H1 (cell line): ENCODE data around the gene JAG1. TPM values are rescaled to one million over a fixed set of nuclear protein-coding genes. Genes with fewer than 3 reads are reported as not detected.

Source experiments
- CTCF ChIA-PET: fragments of 300-600 bp; sonication (Branson Sonifier 250); formaldehyde crosslinking; loops from one replicate; lab custom pipeline; 2021; ENCODE audit not compliant: partially characterized antibody; lab: Charles Lee
- POLR2A ChIA-PET: fragments of 300-600 bp; sonication (Branson Sonifier 250); formaldehyde crosslinking; loops from one replicate; lab custom pipeline; 2021; ENCODE audit warnings: inconsistent platforms; ENCODE audit not compliant: partially characterized antibody; lab: Charles Lee
- DNase-seq, 2 experiments: peaks; one replicate each; pipeline versions ENCODE4 v3.0.0 to v3.0.0-alpha.2; 2010 to 2022; ENCODE audit warnings: low spot score in 2 of 2, low read depth in 1 of 2, mixed read lengths in 1 of 2
- FAIRE-seq: peaks from 2 replicates; lab custom pipeline; 2011; peaks lifted over from hg19 to GRCh38; lab: Jason Lieb, UNC
- H2AFZ ChIP-seq: 2 replicates; pipeline ENCODE4 v1.8.1; 2012; ENCODE audit warnings: low read length, inconsistent platforms
- H2AK5ac ChIP-seq: 2 replicates; pipeline ENCODE4 v1.6.1; 2013; ENCODE audit warnings: low read depth, low read length
- H2BK120ac ChIP-seq: replicated peaks from 2 replicates; pipeline ENCODE3; 2013; ENCODE audit warnings: low read depth, low read length, inconsistent platforms
- H2BK12ac ChIP-seq: 2 replicates; pipeline ENCODE4 v1.6.1; 2013; ENCODE audit warnings: low read depth, low read length
- H2BK15ac ChIP-seq: 2 replicates; pipeline ENCODE4 v1.6.1; 2013; ENCODE audit warnings: low read length
- H2BK20ac ChIP-seq: 2 replicates; pipeline ENCODE4 v1.6.1; 2013; ENCODE audit warnings: low read length
- H2BK5ac ChIP-seq: 2 replicates; pipeline ENCODE4 v1.6.1; 2013; ENCODE audit warnings: low read depth, low read length
- H3K14ac ChIP-seq: 2 replicates; pipeline ENCODE4 v1.6.1; 2013; ENCODE audit warnings: inconsistent platforms; ENCODE audit not compliant: insufficient read length
- H3K18ac ChIP-seq: 2 replicates; pipeline ENCODE4 v1.6.1; 2013; ENCODE audit warnings: low read length; ENCODE audit errors: extremely low read depth
- H3K23ac ChIP-seq: 2 replicates; pipeline ENCODE4 v1.6.1; 2013; ENCODE audit warnings: inconsistent platforms; ENCODE audit not compliant: insufficient read length
- H3K23me2 ChIP-seq: 2 replicates; pipeline ENCODE4 v1.6.1; 2013; ENCODE audit warnings: low read depth, low read length
- H3K27ac ChIP-seq: 2 replicates; pipeline ENCODE4 v1.6.1; 2011; ENCODE audit warnings: low read depth, low read length, inconsistent platforms
- H3K27me3 ChIP-seq, 4 experiments: replicated peaks in 1 of 4; 1 replicate in 1 of 4; 2 replicates in 3 of 4; pipeline versions ENCODE4 v1.6.1 to v1.8.1; 2011 to 2013; ENCODE audit warnings: low read length in 3 of 4, mild to moderate bottlenecking in 3 of 4, inconsistent platforms in 2 of 4, mixed read lengths in 2 of 4, moderate library complexity in 1 of 4; ENCODE audit not compliant: control insufficient read depth in 3 of 4, insufficient read depth in 3 of 4; ENCODE audit errors: extremely low read depth in 1 of 4
- H3K36me3 ChIP-seq, 4 experiments: 2 replicates each; pipeline versions ENCODE4 v1.6.1 to v1.8.1; 2011 to 2013; ENCODE audit warnings: mild to moderate bottlenecking in 4 of 4, low read length in 3 of 4, moderate library complexity in 2 of 4, control low read depth in 1 of 4, inconsistent platforms in 1 of 4; ENCODE audit not compliant: insufficient read depth in 4 of 4, control insufficient read depth in 2 of 4
- H3K4ac ChIP-seq: replicated peaks from 2 replicates; pipeline ENCODE3; 2013; ENCODE audit warnings: low read length, low read depth, mixed read lengths, inconsistent platforms; ENCODE audit not compliant: insufficient read length
- H3K4me1 ChIP-seq, 4 experiments: replicated peaks in 1 of 4; 1 replicate in 1 of 4; 2 replicates in 3 of 4; pipeline versions ENCODE4 v1.6.1 to v1.8.1; 2011 to 2013; ENCODE audit warnings: low read length in 3 of 4, inconsistent platforms in 2 of 4, mixed read lengths in 1 of 4; ENCODE audit not compliant: insufficient read depth in 4 of 4, control insufficient read depth in 3 of 4
- H3K4me2 ChIP-seq, 2 experiments: 2 replicates each; pipeline versions ENCODE4 v1.6.1 to v1.8.1; 2011 to 2013; ENCODE audit warnings: low read depth in 2 of 2, low read length in 2 of 2, control low read depth in 1 of 2, inconsistent platforms in 1 of 2, mild to moderate bottlenecking in 1 of 2; ENCODE audit not compliant: insufficient read depth in 1 of 2
- H3K4me3 ChIP-seq, 4 experiments: fragments of 200-600, 300-600 bp in 1 of 4; sonication (generic), shearing (Covaris generic), sonication (Bioruptor Twin) in 1 of 4; 2 replicates each; pipeline versions ENCODE4 v1.5.1 to v1.8.1; 2011 to 2016; ENCODE audit warnings: low read length in 4 of 4, low read depth in 3 of 4, control low read depth in 2 of 4, inconsistent platforms in 2 of 4, mild to moderate bottlenecking in 2 of 4, mixed read lengths in 1 of 4, moderate library complexity in 1 of 4; ENCODE audit not compliant: insufficient read depth in 2 of 4; ENCODE audit errors: extremely low read depth in 1 of 4
- H3K56ac ChIP-seq: replicated peaks from 2 replicates; pipeline ENCODE3; 2013; ENCODE audit warnings: low read depth, mild to moderate bottlenecking, mixed read lengths, low read length, inconsistent platforms; ENCODE audit not compliant: insufficient read length
- H3K79me1 ChIP-seq: 2 replicates; pipeline ENCODE4 v1.6.1; 2013; ENCODE audit warnings: low read depth, low read length, control low read depth
- H3K79me2 ChIP-seq, 2 experiments: 2 replicates each; pipeline versions ENCODE4 v1.6.1 to v1.8.1; 2012 to 2013; ENCODE audit warnings: low read length in 2 of 2, mild to moderate bottlenecking in 2 of 2, inconsistent platforms in 1 of 2; ENCODE audit not compliant: insufficient read depth in 2 of 2, control insufficient read depth in 1 of 2
- H3K9ac ChIP-seq, 4 experiments: replicated peaks in 1 of 4; 1 replicate in 1 of 4; 2 replicates in 3 of 4; pipeline versions ENCODE4 v1.6.1 to v1.8.1; 2011 to 2013; ENCODE audit warnings: low read depth in 3 of 4, low read length in 3 of 4, control low read depth in 2 of 4, mild to moderate bottlenecking in 2 of 4, moderate library complexity in 2 of 4, inconsistent platforms in 1 of 4; ENCODE audit errors: extremely low read depth in 1 of 4
- H3K9me3 ChIP-seq, 2 experiments: 2 replicates each; pipeline versions ENCODE4 v1.6.1 to v1.8.1; 2012 to 2013; ENCODE audit warnings: mild to moderate bottlenecking in 2 of 2, moderate library complexity in 2 of 2, control low read depth in 1 of 2, inconsistent platforms in 1 of 2, low read depth in 1 of 2, low read length in 1 of 2, mixed read lengths in 1 of 2; ENCODE audit not compliant: insufficient read depth in 2 of 2
- H4K20me1 ChIP-seq, 2 experiments: replicated peaks in 1 of 2; 2 replicates each; pipeline versions ENCODE3 to v1.8.1; 2011 to 2013; ENCODE audit warnings: inconsistent platforms in 2 of 2, low read length in 2 of 2, mild to moderate bottlenecking in 1 of 2; ENCODE audit not compliant: insufficient read depth in 2 of 2, control insufficient read depth in 1 of 2
- H4K5ac ChIP-seq: 2 replicates; pipeline ENCODE4 v1.6.1; 2013; ENCODE audit warnings: low read length, low read depth, mixed read lengths, inconsistent platforms; ENCODE audit not compliant: insufficient read length
- H4K8ac ChIP-seq: 2 replicates; pipeline ENCODE4 v1.8.0; 2013; ENCODE audit warnings: mild to moderate bottlenecking, moderate library complexity, low read length, inconsistent platforms; ENCODE audit not compliant: insufficient read depth; ENCODE audit errors: extremely low read depth
- H4K91ac ChIP-seq: replicated peaks from 2 replicates; pipeline ENCODE3; 2013; ENCODE audit warnings: low read length, mixed read lengths, inconsistent platforms; ENCODE audit not compliant: insufficient read length
- CBX8 ChIP-seq: fragments of 300-800, 300-1000 bp; sonication (generic); IDR thresholded peaks from 2 replicates; pipeline ENCODE4 v1.7.1; 2016; ENCODE audit warnings: low read depth, low read length, borderline replicate concordance
- EP300 ChIP-seq, 2 experiments: IDR thresholded peaks; 1 replicate in 1 of 2; 2 replicates in 1 of 2; pipeline ENCODE4 v1.6.1; 2011 to 2012; ENCODE audit warnings: low read depth in 2 of 2, low read length in 2 of 2, mild to moderate bottlenecking in 2 of 2, borderline replicate concordance in 1 of 2, inconsistent platforms in 1 of 2, moderate library complexity in 1 of 2
- MAFK ChIP-seq: IDR thresholded peaks from 2 replicates; pipeline ENCODE4 v1.6.1; 2012; ENCODE audit warnings: low read depth, mild to moderate bottlenecking, improper control_type of control experiment, low read length
- TCF12 ChIP-seq: IDR thresholded peaks from 2 replicates; pipeline ENCODE4 v1.6.1; 2011; ENCODE audit warnings: low read depth, mild to moderate bottlenecking, low read length
- ZNF274 ChIP-seq: IDR thresholded peaks from 2 replicates; pipeline ENCODE4 v1.7.0; 2012; ENCODE audit warnings: low read length, borderline replicate concordance; ENCODE audit errors: extremely low read depth
- WGBS, 2 experiments: shearing (Covaris generic) in 1 of 2; methylation state at CpG; one replicate each; pipeline versions ENCODE4 v1.1.6 to v1.1.7; 2013 to 2015; ENCODE audit warnings: low lambda C conversion rate in 2 of 2, mixed read lengths in 2 of 2, inconsistent platforms in 1 of 2, low coverage in 1 of 2, missing lambda C conversion rate in 1 of 2; ENCODE audit not compliant: insufficient replicate concordance in 2 of 2, insufficient coverage in 1 of 2, insufficient read length in 1 of 2; ENCODE audit errors: extremely low coverage in 1 of 2, missing lambda C conversion rate in 1 of 2; 5-methylcytosine and 5-hydroxymethylcytosine counted together
- polyA plus RNA-seq, 7 experiments: library from polyadenylated mRNA; depleted of rRNA in 3 of 7; stranded (reverse) in 5 of 7; unstranded in 2 of 7; fragments of >200 nt in 5 of 7; fragments of 200-250 nt in 2 of 7; gene quantifications; 1 replicate in 5 of 7; 2 replicates in 1 of 7; 4 replicates in 1 of 7; pipeline versions ENCODE4 v1.2.1 to v1.2.3, GENCODE V29; 2011 to 2013; ENCODE audit warnings: missing spikeins in 2 of 7, mixed read lengths in 2 of 7
- total RNA-seq: library from RNA; stranded (reverse); fragmentation: NEBNext Ultra II Directional; extraction: Animal tissue kit (Norgen Biotek cat#: 25700); gene quantifications from 2 replicates; pipeline ENCODE4 v1.2.1, GENCODE V29; 2021

Gene JAG1
- total and polyA plus RNA-seq, 2 of the 8 experiments (the other 6 are each of a cell fraction or from before 2014, with no cell fraction given) = 13.5 to 27.3 TPM

DNA sequence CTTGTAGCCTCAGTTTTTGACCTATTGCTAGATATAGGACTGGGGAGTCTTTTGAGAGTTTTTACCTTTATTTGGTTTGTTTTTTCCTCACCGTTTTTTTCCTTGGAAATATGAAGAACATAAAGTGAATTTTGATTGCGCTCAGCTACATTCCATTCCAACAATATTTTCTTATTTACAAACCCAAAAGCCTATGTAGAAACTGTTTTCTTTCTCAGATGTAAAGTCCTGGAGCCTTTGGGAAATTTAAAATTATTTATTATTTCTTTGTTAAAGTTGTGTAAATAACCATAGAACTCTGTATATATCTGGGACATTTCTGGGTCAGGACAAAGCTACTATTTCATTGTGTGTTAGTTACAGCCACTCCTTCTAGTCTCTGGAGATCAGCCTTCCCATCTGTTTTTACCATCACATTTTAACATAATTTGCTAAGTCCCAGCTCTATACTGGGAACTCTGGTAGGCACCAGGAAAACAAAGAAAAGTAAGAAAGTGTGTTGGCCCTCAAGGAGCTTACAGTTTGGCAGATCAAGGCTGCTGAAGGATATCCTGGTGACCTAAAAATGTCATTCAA, 68.8 kb downstream of the JAG1 start:
- Histone ChIP-seq H4K5ac (no peak overlapping the region), H2AFZ (no peak overlapping the region), H2BK5ac (no peak overlapping the region), H3K18ac (no peak overlapping the region), H3K23ac (no peak overlapping the region), H3K79me2 (no peaks in the 10 kb centered on the region), H3K4me1 (peaks cover 0 to 1% (median 0%) of the 10 kb centered on the region in 4 experiments; a peak in 1 of 7 replicates), H3K9me3 (no peaks in the 10 kb centered on the region), H2BK12ac (no peak overlapping the region), H3K36me3 (no peaks in the 10 kb centered on the region), H2BK15ac (no peak overlapping the region), H3K4ac (no peak overlapping the region), H3K56ac (no peak overlapping the region), H3K4me3 (no peak overlapping the region), H2BK20ac (no peak overlapping the region), H4K8ac (no peak overlapping the region), H3K23me2 (no peaks in the 10 kb centered on the region), H3K9ac (no peak overlapping the region), H4K91ac (no peak overlapping the region), H3K27ac (no peak overlapping the region), H3K14ac (no peak overlapping the region), H4K20me1 (no peaks in the 10 kb centered on the region), H3K79me1 (no peaks in the 10 kb centered on the region), H3K4me2 (no peak overlapping the region), H2AK5ac (no peak overlapping the region), H2BK120ac (no peak overlapping the region), H3K27me3 (no peaks in the 10 kb centered on the region)
- ChIA-PET POLR2A (no interaction called here), CTCF (interaction anchor here (0.6 to 2.9 kb wide), 6 partner anchors 9 to 166 kb away, joined by 3 to 12 read pairs (median 3); no protein-coding TSS in a partner anchor)
- FAIRE-seq (no peak), DNase-seq (no peak)
- 81% methylated on average over 2 of the region's 2 CpGs; no CpG with 5 or more reads in 1 of the 2 experiments for WGBS, 2 experiments
- TF ChIP-seq CBX8 (no peak), ZNF274 (no peak), TCF12 (no peak), EP300 (IDR thresholded peaks at IDR 0.05; ENCODE audit: borderline replicate concordance in 1 of 2, low read depth in 2 of 2, low read length in 2 of 2) (no peak), MAFK (no peak)
